HCT116 (cell line): ENCODE results near the gene SLC25A45. TPM values are rescaled to one million over a fixed set of nuclear protein-coding genes. Genes with fewer than 3 reads are reported as not detected.

Source experiments
- ATAC-seq: fragments of 200-7000 bp; cut with Tn5 transposase; 2 replicates; pipeline ENCODE4 v1.9.1; 2020; ENCODE audit warnings: mild to moderate bottlenecking, moderate library complexity
- BruUV-seq: library from RNA; stranded (reverse); fragments of 400-500 nt; replicated peaks from 2 replicates; lab custom pipeline; 2021; lab: Mats Ljungman, UMichigan
- CTCF ChIA-PET: fragments of 300-600 bp; sonication (Branson Sonifier 250); formaldehyde crosslinking; loops from one replicate; lab custom pipeline; 2021; ENCODE audit warnings: antibody characterized with exemption; lab: Charles Lee
- POLR2A ChIA-PET: fragments of 300-600, 350-600 bp; sonication (Branson Sonifier 250); formaldehyde crosslinking; loops from one replicate; lab custom pipeline; 2021; ENCODE audit warnings: antibody characterized with exemption; lab: Charles Lee
- RAD21 ChIA-PET, 2 experiments: fragments of 300-600 bp; sonication (Branson Sonifier 250); formaldehyde crosslinking; loops; one replicate each; lab custom pipeline; 2023; ENCODE audit warnings: low total read pairs in 2 of 2; ENCODE audit not compliant: uncharacterized antibody in 2 of 2, unreplicated experiment in 2 of 2, low non-redundant PET in 1 of 2; lab: Charles Lee
- DNase-seq: peaks from one replicate; pipeline ENCODE4 v3.0.0-alpha.2; 2010; ENCODE audit warnings: low read depth, low spot score
- H2AFZ ChIP-seq: fragments of 200-600 bp; shearing (Covaris generic), sonication (generic); 2 replicates; pipeline ENCODE4 v1.6.1; 2017; ENCODE audit warnings: low read depth, mixed run types, mixed read lengths, antibody characterized with exemption, low read length; ENCODE audit not compliant: poor library complexity, severe bottlenecking
- H3K27ac ChIP-seq: 2 replicates; pipeline ENCODE4 v1.5.1; 2012; ENCODE audit warnings: low read depth, low read length
- H3K27me3 ChIP-seq: fragments of 200-600 bp; sonication (generic); 2 replicates; pipeline ENCODE4 v1.6.1; 2016; ENCODE audit warnings: mixed run types, low read length, mixed read lengths; ENCODE audit not compliant: insufficient read depth
- H3K36me3 ChIP-seq, 2 experiments: fragments of 200-500 bp in 1 of 2; fragments of 200-600 bp in 1 of 2; sonication (Bioruptor generic) in 1 of 2; sonication (generic) in 1 of 2; 2 replicates each; pipeline versions ENCODE4 v1.5.1 to v1.6.1; 2014 to 2016; ENCODE audit warnings: low read length in 2 of 2, inconsistent platforms in 1 of 2, mixed read lengths in 1 of 2, mixed run types in 1 of 2; ENCODE audit not compliant: insufficient read depth in 2 of 2, control insufficient read depth in 1 of 2
- H3K4me1 ChIP-seq, 2 experiments: fragments of 200-600 bp in 1 of 2; sonication (generic) in 1 of 2; 2 replicates each; pipeline versions ENCODE4 v1.5.1 to v1.6.1; 2012 to 2017; ENCODE audit warnings: low read length in 2 of 2, inconsistent platforms in 1 of 2, mild to moderate bottlenecking in 1 of 2, mixed read lengths in 1 of 2, mixed run types in 1 of 2, moderate library complexity in 1 of 2; ENCODE audit not compliant: insufficient read depth in 2 of 2, control insufficient read depth in 1 of 2
- H3K4me2 ChIP-seq: fragments of 200-600 bp; sonication (generic); 2 replicates; pipeline ENCODE4 v1.6.1; 2017; ENCODE audit warnings: mixed run types, low read length, mixed read lengths
- H3K4me3 ChIP-seq, 2 experiments: fragments of 200-600 bp in 1 of 2; sonication (generic) in 1 of 2; replicated peaks in 1 of 2; 2 replicates each; pipeline ENCODE4 v1.5.1; 2011 to 2016; ENCODE audit warnings: low read length in 2 of 2, control low read depth in 1 of 2, low read depth in 1 of 2, mild to moderate bottlenecking in 1 of 2, mixed read lengths in 1 of 2, mixed run types in 1 of 2
- H3K79me2 ChIP-seq: fragments of 200-600 bp; sonication (generic); 2 replicates; pipeline ENCODE4 v1.6.1; 2017; ENCODE audit warnings: mild to moderate bottlenecking, mixed run types, low read length, moderate library complexity, mixed read lengths; ENCODE audit not compliant: insufficient read depth
- H3K9ac ChIP-seq: fragments of 200-600 bp; sonication (generic); 2 replicates; pipeline ENCODE4 v1.6.1; 2016; ENCODE audit warnings: low read length, mixed read lengths
- H3K9me2 ChIP-seq: fragments of 200-600 bp; sonication (generic), shearing (Covaris generic); 2 replicates; pipeline ENCODE4 v1.6.1; 2017; ENCODE audit warnings: mixed run types, mild to moderate bottlenecking, moderate library complexity; ENCODE audit not compliant: insufficient read depth
- H3K9me3 ChIP-seq, 2 experiments: fragments of 200-500 bp in 1 of 2; fragments of 200-600 bp in 1 of 2; sonication (Bioruptor generic) in 1 of 2; sonication (generic) in 1 of 2; 2 replicates each; pipeline ENCODE4 v1.6.1; 2014 to 2017; ENCODE audit warnings: low read length in 2 of 2, mixed read lengths in 2 of 2, inconsistent platforms in 1 of 2, low read depth in 1 of 2, mild to moderate bottlenecking in 1 of 2, mixed run types in 1 of 2, moderate library complexity in 1 of 2; ENCODE audit not compliant: control insufficient read depth in 1 of 2, insufficient read depth in 1 of 2
- H4K20me1 ChIP-seq: fragments of 200-600 bp; sonication (generic), shearing (Covaris generic); 2 replicates; pipeline ENCODE4 v1.6.1; 2017; ENCODE audit warnings: mixed run types, mild to moderate bottlenecking, moderate library complexity; ENCODE audit not compliant: insufficient read depth
- CEBPB ChIP-seq: IDR thresholded peaks from 2 replicates; pipeline ENCODE4 v1.6.1; 2012; ENCODE audit warnings: low read depth
- EZH2phosphoT487 ChIP-seq: fragments of 200-600 bp; IDR thresholded peaks from 2 replicates; pipeline ENCODE4 v1.6.1; 2018; ENCODE audit warnings: antibody characterized with exemption, borderline replicate concordance
- FOSL1 ChIP-seq: IDR thresholded peaks from 2 replicates; pipeline ENCODE4 v1.6.1; 2012; ENCODE audit warnings: low read depth
- RAD21 ChIP-seq: IDR thresholded peaks from 2 replicates; pipeline ENCODE4 v1.6.1; 2012; ENCODE audit warnings: low read depth, mild to moderate bottlenecking
- SP1 ChIP-seq: IDR thresholded peaks from 2 replicates; pipeline ENCODE4 v1.6.1; 2012; ENCODE audit warnings: low read depth
- SRF ChIP-seq: IDR thresholded peaks from 2 replicates; pipeline ENCODE4 v1.6.1; 2012; ENCODE audit warnings: low read depth
- ZFX ChIP-seq: fragments of 450-650 bp; IDR thresholded peaks from 2 replicates; pipeline ENCODE4 v1.6.1; 2017
- ZNF274 ChIP-seq: fragments of 200-500 bp; sonication (Bioruptor generic); IDR thresholded peaks from 2 replicates; pipeline ENCODE4 v1.6.1; 2014; ENCODE audit warnings: mild to moderate bottlenecking, low read depth, low read length, inconsistent platforms
- intact Hi-C: fragments of 100-400 bp; cut with micrococcal nuclease; formaldehyde crosslinking; loops from 2 replicates; pipeline ENCODE4 v1.10.0; 2022
- total RNA-seq: library from RNA; stranded (reverse); gene quantifications from one replicate; pipeline ENCODE4 v1.2.1, GENCODE V29; 2021; ENCODE audit not compliant: unreplicated experiment
- TF ChIP-seq, protein P1 (sequence below): IDR thresholded peaks from 2 replicates; pipeline ENCODE4 v1.6.1; 2011; ENCODE audit warnings: mild to moderate bottlenecking, low read length, moderate library complexity; ENCODE audit not compliant: insufficient replicate concordance; ENCODE audit errors: extremely low read depth
- TF ChIP-seq, protein P2 (sequence below): IDR thresholded peaks from 2 replicates; pipeline ENCODE4 v1.6.1; 2012; ENCODE audit warnings: low read depth

Gene SLC25A45
- total RNA-seq, 1 experiment from 2014 or later, result 3.9 TPM

GRCh38 chr11:65381716-65382032 is 772 bp downstream of the SLC25A45 start:
- peak overlapping the region; percentile 70 for H3K9ac ChIP-seq
- no peaks in the 10 kb centered on the region for H3K27me3 ChIP-seq
- ChIA-PET RAD21 (no interaction called here), POLR2A (interaction anchor here (0.8 to 2.9 kb wide), 11 partner anchors 9 to 126 kb away, joined by 3 to 20 read pairs (median 4); partner anchors contain the start of genes MALAT1 and NEAT1), CTCF (interaction anchor here (0.6 to 1.3 kb wide), 5 partner anchors 49 to 128 kb away, joined by 3 to 8 read pairs (median 5); no protein-coding TSS in a partner anchor)
- intact Hi-C loops, result loop anchor here (1.0 to 5.0 kb wide), 5 partner anchors 15 to 191 kb away; partner anchors contain the start of genes FAM89B and ZNRD2
- no peaks in the 10 kb centered on the region for H4K20me1 ChIP-seq
- no peaks in the 10 kb centered on the region for H3K36me3 ChIP-seq
- peak overlapping the region; percentile 46 to 55 for H3K4me3 ChIP-seq
- H3K4me1 ChIP-seq, result peaks cover 55 to 65% of the 10 kb centered on the region in 2 experiments
- peak; percentile 65 for DNase-seq
- TF ChIP-seq, protein P1, sequence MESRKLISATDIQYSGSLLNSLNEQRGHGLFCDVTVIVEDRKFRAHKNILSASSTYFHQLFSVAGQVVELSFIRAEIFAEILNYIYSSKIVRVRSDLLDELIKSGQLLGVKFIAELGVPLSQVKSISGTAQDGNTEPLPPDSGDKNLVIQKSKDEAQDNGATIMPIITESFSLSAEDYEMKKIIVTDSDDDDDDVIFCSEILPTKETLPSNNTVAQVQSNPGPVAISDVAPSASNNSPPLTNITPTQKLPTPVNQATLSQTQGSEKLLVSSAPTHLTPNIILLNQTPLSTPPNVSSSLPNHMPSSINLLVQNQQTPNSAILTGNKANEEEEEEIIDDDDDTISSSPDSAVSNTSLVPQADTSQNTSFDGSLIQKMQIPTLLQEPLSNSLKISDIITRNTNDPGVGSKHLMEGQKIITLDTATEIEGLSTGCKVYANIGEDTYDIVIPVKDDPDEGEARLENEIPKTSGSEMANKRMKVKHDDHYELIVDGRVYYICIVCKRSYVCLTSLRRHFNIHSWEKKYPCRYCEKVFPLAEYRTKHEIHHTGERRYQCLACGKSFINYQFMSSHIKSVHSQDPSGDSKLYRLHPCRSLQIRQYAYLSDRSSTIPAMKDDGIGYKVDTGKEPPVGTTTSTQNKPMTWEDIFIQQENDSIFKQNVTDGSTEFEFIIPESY, result no peak
- TF ChIP-seq EZH2phosphoT487 (no peak), SP1 (no peak), RAD21 (no peak), FOSL1 (no peak), CEBPB (no peak), SRF (no peak), ZNF274 (no peak), ZFX (no peak)
- TF ChIP-seq, protein P2, sequence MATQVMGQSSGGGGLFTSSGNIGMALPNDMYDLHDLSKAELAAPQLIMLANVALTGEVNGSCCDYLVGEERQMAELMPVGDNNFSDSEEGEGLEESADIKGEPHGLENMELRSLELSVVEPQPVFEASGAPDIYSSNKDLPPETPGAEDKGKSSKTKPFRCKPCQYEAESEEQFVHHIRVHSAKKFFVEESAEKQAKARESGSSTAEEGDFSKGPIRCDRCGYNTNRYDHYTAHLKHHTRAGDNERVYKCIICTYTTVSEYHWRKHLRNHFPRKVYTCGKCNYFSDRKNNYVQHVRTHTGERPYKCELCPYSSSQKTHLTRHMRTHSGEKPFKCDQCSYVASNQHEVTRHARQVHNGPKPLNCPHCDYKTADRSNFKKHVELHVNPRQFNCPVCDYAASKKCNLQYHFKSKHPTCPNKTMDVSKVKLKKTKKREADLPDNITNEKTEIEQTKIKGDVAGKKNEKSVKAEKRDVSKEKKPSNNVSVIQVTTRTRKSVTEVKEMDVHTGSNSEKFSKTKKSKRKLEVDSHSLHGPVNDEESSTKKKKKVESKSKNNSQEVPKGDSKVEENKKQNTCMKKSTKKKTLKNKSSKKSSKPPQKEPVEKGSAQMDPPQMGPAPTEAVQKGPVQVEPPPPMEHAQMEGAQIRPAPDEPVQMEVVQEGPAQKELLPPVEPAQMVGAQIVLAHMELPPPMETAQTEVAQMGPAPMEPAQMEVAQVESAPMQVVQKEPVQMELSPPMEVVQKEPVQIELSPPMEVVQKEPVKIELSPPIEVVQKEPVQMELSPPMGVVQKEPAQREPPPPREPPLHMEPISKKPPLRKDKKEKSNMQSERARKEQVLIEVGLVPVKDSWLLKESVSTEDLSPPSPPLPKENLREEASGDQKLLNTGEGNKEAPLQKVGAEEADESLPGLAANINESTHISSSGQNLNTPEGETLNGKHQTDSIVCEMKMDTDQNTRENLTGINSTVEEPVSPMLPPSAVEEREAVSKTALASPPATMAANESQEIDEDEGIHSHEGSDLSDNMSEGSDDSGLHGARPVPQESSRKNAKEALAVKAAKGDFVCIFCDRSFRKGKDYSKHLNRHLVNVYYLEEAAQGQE, result no peak
- H3K9me3 ChIP-seq, result no peaks in the 10 kb centered on the region
- H3K9me2 ChIP-seq, result no peaks in the 10 kb centered on the region
- ATAC-seq, result peak; percentile 52
- no TSS peak for BruUV-seq
- peak overlapping the region; percentile 85 for H3K4me2 ChIP-seq
- peak overlapping the region; percentile 31 for H2AFZ ChIP-seq
- peaks cover 2% of the 10 kb centered on the region; the same call in 1 of the 2 replicates for H3K79me2 ChIP-seq
- peak overlapping the region; percentile 99 for H3K27ac ChIP-seq
